ENCODE results near the gene APOA1.

APOA1 gene

DNA sequence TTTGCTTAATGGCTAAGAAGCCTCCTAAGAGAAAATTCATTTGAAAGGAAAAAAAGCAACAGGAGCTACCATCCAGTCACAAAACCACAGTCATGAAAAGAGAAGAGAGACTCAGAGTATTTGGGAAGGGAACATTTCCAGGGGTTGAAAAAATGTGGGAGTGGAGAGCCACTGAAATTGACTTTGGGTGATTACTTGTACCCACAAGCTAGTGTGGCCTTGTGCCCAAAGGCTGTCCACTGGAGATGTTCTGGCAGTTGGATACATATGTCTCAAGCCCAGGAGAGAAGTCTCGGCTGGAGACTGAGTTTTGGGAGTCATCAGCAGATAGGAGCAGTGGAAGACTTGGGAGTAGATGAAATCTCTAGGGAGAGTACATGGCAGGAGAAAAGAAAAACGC is 42.6 kb downstream of the APOA1 start:
- Histone ChIP-seq H3K36me3 (no peaks in the 10 kb centered on the region), H3K27ac (no peak overlapping the region), H3K27me3 (ENCODE audit: insufficient read depth, low read depth, severe bottlenecking) (no peaks in the 10 kb centered on the region), H3K9me3 (ENCODE audit: severe bottlenecking) (no peaks in the 10 kb centered on the region), H3K4me3 (ENCODE audit: low read depth, low read length) (no peak overlapping the region)
- TF ChIP-seq, protein P1, sequence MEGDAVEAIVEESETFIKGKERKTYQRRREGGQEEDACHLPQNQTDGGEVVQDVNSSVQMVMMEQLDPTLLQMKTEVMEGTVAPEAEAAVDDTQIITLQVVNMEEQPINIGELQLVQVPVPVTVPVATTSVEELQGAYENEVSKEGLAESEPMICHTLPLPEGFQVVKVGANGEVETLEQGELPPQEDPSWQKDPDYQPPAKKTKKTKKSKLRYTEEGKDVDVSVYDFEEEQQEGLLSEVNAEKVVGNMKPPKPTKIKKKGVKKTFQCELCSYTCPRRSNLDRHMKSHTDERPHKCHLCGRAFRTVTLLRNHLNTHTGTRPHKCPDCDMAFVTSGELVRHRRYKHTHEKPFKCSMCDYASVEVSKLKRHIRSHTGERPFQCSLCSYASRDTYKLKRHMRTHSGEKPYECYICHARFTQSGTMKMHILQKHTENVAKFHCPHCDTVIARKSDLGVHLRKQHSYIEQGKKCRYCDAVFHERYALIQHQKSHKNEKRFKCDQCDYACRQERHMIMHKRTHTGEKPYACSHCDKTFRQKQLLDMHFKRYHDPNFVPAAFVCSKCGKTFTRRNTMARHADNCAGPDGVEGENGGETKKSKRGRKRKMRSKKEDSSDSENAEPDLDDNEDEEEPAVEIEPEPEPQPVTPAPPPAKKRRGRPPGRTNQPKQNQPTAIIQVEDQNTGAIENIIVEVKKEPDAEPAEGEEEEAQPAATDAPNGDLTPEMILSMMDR (IDR thresholded peaks at IDR 0.05; ENCODE audit: low read depth, low read length) = no peak
- DNase-seq = no peak

DNA sequence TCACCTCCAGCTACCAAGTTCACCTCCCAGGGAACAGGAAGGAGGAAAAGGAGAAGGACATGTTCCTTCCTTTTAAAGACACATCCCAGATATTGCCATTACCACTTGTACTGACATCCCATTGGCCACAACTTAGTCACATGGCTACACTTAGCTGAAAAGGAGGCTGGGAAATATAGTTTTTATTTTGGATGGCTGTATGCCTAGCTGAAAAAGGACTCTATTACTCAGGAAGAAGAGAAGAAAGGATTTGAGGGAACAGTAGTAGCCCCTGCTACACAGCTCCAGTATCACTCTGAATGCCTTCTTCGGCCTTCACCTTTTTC is 43.7 kb downstream of the APOA1 start:
- Histone ChIP-seq H3K36me3 (no peaks in the 10 kb centered on the region), H3K27me3 (ENCODE audit: insufficient read depth, low read depth, severe bottlenecking) (no peaks in the 10 kb centered on the region), H3K9me3 (ENCODE audit: severe bottlenecking) (no peaks in the 10 kb centered on the region), H3K4me3 (ENCODE audit: low read depth, low read length) (no peak overlapping the region), H3K27ac (no peak overlapping the region)
- TF ChIP-seq, protein P1 (IDR thresholded peaks at IDR 0.05; ENCODE audit: low read depth, low read length) = no peak
- DNase-seq = no peak

DNA sequence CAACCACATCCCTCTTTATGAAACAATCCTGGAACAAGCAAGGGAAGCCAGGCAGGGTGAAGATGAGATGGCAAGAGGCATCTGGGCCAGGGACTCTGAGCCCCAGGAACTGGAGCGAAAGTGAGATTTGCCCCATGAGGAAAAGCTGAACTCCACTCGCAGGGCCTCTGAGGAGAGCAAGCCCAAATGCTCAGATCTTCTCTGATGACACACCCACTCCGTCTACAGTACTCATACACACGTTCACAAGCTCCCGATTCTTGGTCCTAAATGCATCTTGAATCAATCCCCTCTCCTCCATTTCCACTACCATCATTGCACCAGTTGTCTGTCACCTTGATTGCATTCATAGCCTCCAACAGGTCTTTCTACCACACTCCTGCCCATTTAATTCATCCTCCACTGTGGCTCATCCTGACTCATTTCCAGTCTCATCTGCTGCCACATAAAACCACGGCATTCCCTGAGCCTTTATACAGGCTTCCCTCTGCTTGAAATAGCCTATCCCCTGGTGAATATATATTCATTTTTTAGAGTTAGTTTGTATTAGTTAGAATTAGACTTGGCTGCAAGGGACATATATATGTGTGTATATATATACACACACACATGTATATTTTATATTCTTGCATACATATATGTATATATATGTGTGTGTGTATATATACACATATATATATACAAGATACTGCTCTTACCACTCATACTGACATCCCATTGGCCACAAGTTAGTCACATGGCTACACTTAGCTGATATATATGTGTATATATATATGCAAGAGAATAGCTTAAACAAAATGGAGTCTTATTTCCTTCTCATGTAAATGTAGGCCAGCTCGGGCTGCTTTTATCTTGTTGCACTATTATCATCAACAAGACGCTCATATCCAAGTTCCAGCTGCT is 44.3 kb downstream of the APOA1 start:
- Histone ChIP-seq H3K4me3 (ENCODE audit: low read depth, low read length) (no peak overlapping the region), H3K36me3 (no peaks in the 10 kb centered on the region), H3K27me3 (ENCODE audit: insufficient read depth, low read depth, severe bottlenecking) (no peaks in the 10 kb centered on the region), H3K9me3 (ENCODE audit: severe bottlenecking) (no peaks in the 10 kb centered on the region), H3K27ac (no peak overlapping the region)
- TF ChIP-seq, protein P1 (IDR thresholded peaks at IDR 0.05; ENCODE audit: low read depth, low read length) = no peak
- DNase-seq = no peak

DNA sequence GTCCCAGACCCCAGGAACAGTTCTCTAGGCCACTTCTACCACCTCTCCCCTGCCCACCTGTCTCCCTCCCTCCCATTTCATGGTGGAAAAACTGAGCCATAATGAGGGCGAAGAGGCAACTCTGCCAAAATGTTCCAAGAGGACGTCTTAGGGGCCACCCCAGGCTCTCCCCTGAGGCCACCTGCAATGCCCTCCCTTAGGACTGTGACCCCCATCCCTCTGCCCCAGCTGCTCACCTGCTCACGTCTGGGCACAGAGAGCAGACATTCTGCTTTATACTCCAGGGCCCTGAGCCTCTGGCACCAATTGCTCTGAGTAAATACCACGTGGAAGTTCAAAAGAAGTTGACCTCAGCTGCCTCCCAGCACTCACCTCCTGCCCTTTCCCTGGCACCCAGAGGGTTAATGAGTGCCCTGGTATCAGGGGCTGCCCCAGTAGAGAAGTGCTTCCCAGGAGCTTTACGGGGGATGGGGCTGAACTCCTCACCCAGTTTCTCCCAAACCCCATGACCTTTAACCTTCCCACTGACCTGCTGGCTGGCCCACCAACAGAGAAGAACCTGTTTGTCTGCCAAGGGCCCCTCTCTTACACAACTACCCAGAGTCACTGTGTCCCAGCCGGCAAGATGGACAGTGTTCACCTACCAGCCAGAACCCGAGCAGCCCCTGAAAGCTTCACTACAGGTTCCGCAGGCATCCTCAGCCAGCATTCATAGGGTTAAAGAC is 45.1 kb downstream of the APOA1 start:
- TF ChIP-seq, protein P1 (IDR thresholded peaks at IDR 0.05; ENCODE audit: low read depth, low read length) = no peak
- H3K9me3 ChIP-seq (ENCODE audit: severe bottlenecking) = no peaks in the 10 kb centered on the region
- no peak for DNase-seq
- no peak overlapping the region for H3K4me3 ChIP-seq (ENCODE audit: low read depth, low read length)
- no peaks in the 10 kb centered on the region for H3K36me3 ChIP-seq
- H3K27ac ChIP-seq = no peak overlapping the region
- H3K27me3 ChIP-seq (ENCODE audit: insufficient read depth, low read depth, severe bottlenecking) = no peaks in the 10 kb centered on the region

DNA sequence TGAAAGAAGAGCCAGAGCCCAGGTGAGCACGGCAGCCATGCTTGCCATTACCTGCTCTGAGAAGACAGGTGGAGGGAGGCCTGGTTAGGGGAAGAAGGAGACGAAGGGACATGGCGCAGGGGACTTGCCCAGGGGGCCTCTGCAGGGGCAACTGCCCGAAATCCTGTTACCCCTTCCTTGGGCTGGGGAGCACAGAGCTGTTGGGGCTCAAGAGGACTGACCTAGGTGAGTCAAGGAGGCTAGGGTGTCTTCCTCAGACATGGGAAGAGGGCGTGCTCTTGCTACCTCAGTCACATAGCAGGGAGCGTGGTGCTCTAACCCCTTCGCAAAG is 45.6 kb downstream of the APOA1 start, which contains the start of gene APOA5:
APOA5 (minus strand) TSS at position 67 of the 331 bp plus-strand sequence; CDS start at position 48, 19 bp downstream.
- no peak within 1 kb of the TSS for H3K27ac ChIP-seq
- TF ChIP-seq, protein P1 (IDR thresholded peaks at IDR 0.05; ENCODE audit: low read depth, low read length) = no peak

More for the DNA sequence above, 45.6 kb downstream of the APOA1 start, which contains the start of gene APOA5:
- Histone ChIP-seq H3K36me3 (peaks cover 1% of the 10 kb centered on the region), H3K9me3 (ENCODE audit: severe bottlenecking) (no peaks in the 10 kb centered on the region), H3K27me3 (ENCODE audit: insufficient read depth, low read depth, severe bottlenecking) (no peaks in the 10 kb centered on the region), H3K4me3 (ENCODE audit: low read depth, low read length) (no peak within 1 kb of the TSS)
- DNase-seq = no peak

All from WERI-Rb-1 (cell line).